IMR-90 (cell line): ENCODE measurements around the gene CNST. TPM values are rescaled to one million over a fixed set of nuclear protein-coding genes. Genes with fewer than 3 reads are reported as not detected.

ENCODE experiments used
- ATAC-seq: fragments of 200-7000 bp; cut with Tn5 transposase; 2 replicates; pipeline ENCODE4 v1.9.1; 2020; ENCODE audit warnings: low read depth, mild to moderate bottlenecking, moderate library complexity
- BruUV-seq: library from RNA; stranded (reverse); fragments of 400-500 nt; replicated peaks from 2 replicates; lab custom pipeline; 2021; lab: Mats Ljungman, UMichigan
- CTCF ChIA-PET: fragments of 300-600 bp; formaldehyde crosslinking; extraction: SDS; loops from one replicate; lab custom pipeline; 2021; ENCODE audit warnings: antibody characterized with exemption; lab: Yijun Ruan, JAX
- POLR2A ChIA-PET: fragments of 300-600 bp; sonication (Branson Sonifier 250); formaldehyde crosslinking; loops from one replicate; lab custom pipeline; 2022; ENCODE audit warnings: antibody characterized with exemption; ENCODE audit not compliant: unreplicated experiment; lab: Charles Lee
- DNase-seq: peaks from one replicate; pipeline ENCODE4 v3.0.0; 2013
- H2AFZ ChIP-seq: replicated peaks from 2 replicates; pipeline ENCODE3; 2013; ENCODE audit warnings: low read length, mild to moderate bottlenecking; ENCODE audit not compliant: poor library complexity
- H2AK5ac ChIP-seq: 2 replicates; pipeline ENCODE4 v1.6.1; 2013; ENCODE audit warnings: low read depth, low read length, inconsistent platforms
- H2AK9ac ChIP-seq: replicated peaks from 2 replicates; pipeline ENCODE3; 2013; ENCODE audit warnings: mild to moderate bottlenecking, low read depth, low read length, moderate library complexity; ENCODE audit not compliant: poor library complexity
- H2BK120ac ChIP-seq: 2 replicates; pipeline ENCODE4 v1.6.1; 2013; ENCODE audit warnings: low read depth, low read length, inconsistent platforms
- H2BK15ac ChIP-seq: 3 replicates; pipeline ENCODE4 v1.6.1; 2013; ENCODE audit warnings: low read depth, low read length, inconsistent platforms
- H2BK20ac ChIP-seq: 2 replicates; pipeline ENCODE4 v1.6.1; 2013; ENCODE audit warnings: low read depth, mild to moderate bottlenecking, inconsistent platforms, low read length, moderate library complexity
- H2BK5ac ChIP-seq: 2 replicates; pipeline ENCODE4 v1.6.1; 2013; ENCODE audit warnings: mild to moderate bottlenecking, low read depth, low read length, inconsistent platforms; ENCODE audit not compliant: poor library complexity, severe bottlenecking
- H3K14ac ChIP-seq: replicated peaks from 2 replicates; pipeline ENCODE4 v1.6.1; 2013; ENCODE audit warnings: low read depth, low read length, inconsistent platforms
- H3K18ac ChIP-seq: 2 replicates; pipeline ENCODE4 v1.6.1; 2013; ENCODE audit warnings: low read depth, low read length, control low read depth
- H3K23ac ChIP-seq: 2 replicates; pipeline ENCODE4 v1.6.1; 2013; ENCODE audit warnings: low read depth, low read length, inconsistent platforms
- H3K27ac ChIP-seq: 2 replicates; pipeline ENCODE4 v1.5.1; 2013; ENCODE audit warnings: mild to moderate bottlenecking, control low read depth, low read length; ENCODE audit not compliant: insufficient read depth
- H3K27me3 ChIP-seq: 2 replicates; pipeline ENCODE4 v1.6.1; 2013; ENCODE audit warnings: low read length; ENCODE audit not compliant: control insufficient read depth, insufficient read depth
- H3K36me3 ChIP-seq: 2 replicates; pipeline ENCODE4 v1.6.1; 2013; ENCODE audit warnings: low read length, mixed read lengths; ENCODE audit not compliant: control insufficient read depth, insufficient read depth
- H3K4ac ChIP-seq: 2 replicates; pipeline ENCODE4 v1.6.1; 2013; ENCODE audit warnings: low read depth, low read length, inconsistent platforms
- H3K4me1 ChIP-seq: 2 replicates; pipeline ENCODE4 v1.6.1; 2013; ENCODE audit warnings: low read length, mixed read lengths; ENCODE audit not compliant: control insufficient read depth, insufficient read depth
- H3K4me2 ChIP-seq: 2 replicates; pipeline ENCODE4 v1.6.1; 2013; ENCODE audit warnings: low read depth, mild to moderate bottlenecking, control low read depth, low read length, moderate library complexity
- H3K4me3 ChIP-seq: 2 replicates; pipeline ENCODE4 v1.5.1; 2013; ENCODE audit warnings: low read depth, mild to moderate bottlenecking, control low read depth, low read length, moderate library complexity; ENCODE audit not compliant: insufficient read depth
- H3K56ac ChIP-seq: 2 replicates; pipeline ENCODE4 v1.6.1; 2013; ENCODE audit warnings: low read length, inconsistent platforms; ENCODE audit not compliant: insufficient read depth; ENCODE audit errors: extremely low read depth
- H3K79me1 ChIP-seq, 2 experiments: 2 replicates each; pipeline ENCODE4 v1.6.1; 2013; ENCODE audit warnings: low read length in 2 of 2, inconsistent platforms in 1 of 2, low read depth in 1 of 2
- H3K9ac ChIP-seq: 2 replicates; pipeline ENCODE4 v1.6.1; 2013; ENCODE audit warnings: low read depth, low read length, control low read depth
- H3K9me1 ChIP-seq: 2 replicates; pipeline ENCODE4 v1.6.1; 2013; ENCODE audit warnings: low read length, inconsistent platforms; ENCODE audit not compliant: insufficient read depth
- H3K9me3 ChIP-seq: 2 replicates; pipeline ENCODE4 v1.6.1; 2013; ENCODE audit warnings: low read length; ENCODE audit not compliant: control insufficient read depth, insufficient read depth
- H4K20me1 ChIP-seq: 2 replicates; pipeline ENCODE4 v1.6.1; 2013; ENCODE audit warnings: low read length, inconsistent platforms; ENCODE audit not compliant: insufficient read depth
- H4K5ac ChIP-seq: 2 replicates; pipeline ENCODE4 v1.6.1; 2013; ENCODE audit warnings: mild to moderate bottlenecking, low read depth, low read length, control low read depth
- H4K8ac ChIP-seq, 2 experiments: 2 replicates each; pipeline ENCODE4 v1.6.1; 2013; ENCODE audit warnings: low read depth in 2 of 2, low read length in 2 of 2, control low read depth in 1 of 2, inconsistent platforms in 1 of 2
- H4K91ac ChIP-seq: 2 replicates; pipeline ENCODE4 v1.6.1; 2013; ENCODE audit warnings: low read depth, low read length, inconsistent platforms; ENCODE audit not compliant: insufficient read depth
- BHLHE40 ChIP-seq: fragments of 150-350 bp; IDR thresholded peaks from 2 replicates; pipeline ENCODE4 v1.6.1; 2016; ENCODE audit warnings: mild to moderate bottlenecking, low read depth, low read length
- CEBPB ChIP-seq: IDR thresholded peaks from 2 replicates; pipeline ENCODE4 v1.6.1; 2012; ENCODE audit warnings: low read depth, low read length, improper control_type of control experiment
- CHD1 ChIP-seq: IDR thresholded peaks from 2 replicates; pipeline ENCODE4 v1.6.1; 2012; ENCODE audit warnings: low read depth, low read length, improper control_type of control experiment
- FOS ChIP-seq: fragments of 150-350 bp; IDR thresholded peaks from 2 replicates; pipeline ENCODE4 v1.6.1; 2016; ENCODE audit warnings: low read depth, low read length
- MAFK ChIP-seq: IDR thresholded peaks from 2 replicates; pipeline ENCODE4 v1.6.1; 2012; ENCODE audit warnings: low read depth, low read length, improper control_type of control experiment
- MAZ ChIP-seq: IDR thresholded peaks from 2 replicates; pipeline ENCODE4 v1.6.1; 2012; ENCODE audit warnings: low read depth, mild to moderate bottlenecking, low read length, improper control_type of control experiment, moderate library complexity, borderline replicate concordance
- MXI1 ChIP-seq: IDR thresholded peaks from 2 replicates; pipeline ENCODE4 v1.6.1; 2012; ENCODE audit warnings: low read depth, mild to moderate bottlenecking, low read length, moderate library complexity, borderline replicate concordance
- NFE2L2 ChIP-seq: fragments of 150-350 bp; IDR thresholded peaks from 2 replicates; pipeline ENCODE4 v1.6.1; 2016; ENCODE audit warnings: low read depth, mild to moderate bottlenecking, low read length
- POLR2A ChIP-seq: IDR thresholded peaks from 2 replicates; pipeline ENCODE4 v1.6.1; 2012; ENCODE audit warnings: mild to moderate bottlenecking, low read depth, low read length
- RAD21 ChIP-seq: IDR thresholded peaks from 2 replicates; pipeline ENCODE4 v1.6.1; 2012; ENCODE audit warnings: low read length, improper control_type of control experiment
- RCOR1 ChIP-seq: IDR thresholded peaks from 2 replicates; pipeline ENCODE4 v1.6.1; 2012; ENCODE audit warnings: mild to moderate bottlenecking, low read length, improper control_type of control experiment; ENCODE audit not compliant: insufficient replicate concordance
- RFX5 ChIP-seq: IDR thresholded peaks from 2 replicates; pipeline ENCODE4 v1.8.0; 2012; ENCODE audit warnings: low read depth, mild to moderate bottlenecking, low read length, moderate library complexity
- SMC3 ChIP-seq: fragments of 150-350 bp; IDR thresholded peaks from 2 replicates; pipeline ENCODE4 v1.6.1; 2016; ENCODE audit warnings: low read depth, mild to moderate bottlenecking, antibody characterized with exemption, low read length, moderate library complexity
- USF2 ChIP-seq: fragments of 150-350 bp; IDR thresholded peaks from 2 replicates; pipeline ENCODE4 v1.6.1; 2017; ENCODE audit warnings: mild to moderate bottlenecking, antibody characterized with exemption, low read length, low read depth
- WGBS, 2 experiments: methylation state at CpG; one replicate each; pipeline versions ENCODE4 v1.1.5 to v1.1.7; 2013; ENCODE audit warnings: missing lambda C conversion rate in 2 of 2; ENCODE audit not compliant: insufficient read length in 1 of 2; ENCODE audit errors: extremely low coverage in 2 of 2; 5-methylcytosine and 5-hydroxymethylcytosine counted together
- dilution Hi-C: fragments of 300-500 bp; cut with HindIII; formaldehyde crosslinking; loops from one replicate; pipeline ENCODE4 v1.14.3; 2018; ENCODE audit warnings: low sequenced_read_pairs; ENCODE audit not compliant: unreplicated experiment
- in situ Hi-C: fragments of 300-500 bp; cut with MboI; formaldehyde crosslinking; loops from 3 replicates; pipeline ENCODE4 v1.14.3; 2019; ENCODE audit warnings: low sequenced_read_pairs, inconsistent platforms, mixed read lengths
- intact Hi-C: fragments of 100-400 bp; cut with micrococcal nuclease; formaldehyde crosslinking; loops from 2 replicates; pipeline ENCODE4 v1.10.0; 2022
- polyA plus RNA-seq, 3 experiments: library from polyadenylated mRNA; depleted of rRNA; stranded (reverse); fragments of >200 nt; gene quantifications; 2 replicates each; pipeline ENCODE4 v1.2.3, GENCODE V29; 2012; ENCODE audit warnings: low replicate concordance in 1 of 3
- total RNA-seq: library from RNA; depleted of rRNA; stranded (reverse); fragments of >200 nt; gene quantifications from 2 replicates; pipeline ENCODE4 v1.2.3, GENCODE V29; 2012
- TF ChIP-seq, protein P1 (sequence below): conservative IDR thresholded peaks from 2 replicates; pipeline ENCODE4 v1.5.1; 2012; ENCODE audit warnings: mild to moderate bottlenecking, low read depth, low read length, improper control_type of control experiment

Gene CNST
- total and polyA plus RNA-seq, 2 of the 4 experiments (the other 2 are of a cell fraction), result 15.4 to 25.5 TPM

- Histone ChIP-seq H3K14ac (0 out of 2 replicates have a peak overlapping the region, but pooled peaks have one; percentile 22), H4K20me1 (no peaks in the 10 kb centered on the region), H2BK20ac (peak overlapping the region; percentile 0; the same call in 1 of the 2 replicates), H3K18ac (no peak overlapping the region), H3K9me1 (no peaks in the 10 kb centered on the region; the same call in 1 of the 2 replicates), H2BK120ac (peak overlapping the region; percentile 29; the same call in 1 of the 2 replicates), H3K4me3 (no peak overlapping the region), H3K27me3 (no peaks in the 10 kb centered on the region), H3K27ac (peak overlapping the region; percentile 0; the same call in 1 of the 2 replicates), H3K4ac (peak overlapping the region; percentile 64), H3K4me1 (peaks cover 4% of the 10 kb centered on the region), H4K8ac (peak overlapping the region; percentile 46 to 62; a peak in 2 of 4 replicates), H2AFZ (peak overlapping the region; percentile 85), H3K9me3 (no peaks in the 10 kb centered on the region), H3K36me3 (peaks cover 16% of the 10 kb centered on the region), H3K4me2 (peak overlapping the region; percentile 6; the same call in 1 of the 2 replicates), H4K91ac (peak overlapping the region; percentile 37; the same call in 1 of the 2 replicates), H3K79me1 (peaks cover 18 to 40% of the 10 kb centered on the region in 2 experiments; a peak in 3 of 4 replicates), H2AK5ac (0 out of 2 replicates have a peak overlapping the region, but pooled peaks have one; percentile 2), H4K5ac (peak overlapping the region; percentile 19; the same call in 1 of the 2 replicates), H2AK9ac (peak overlapping the region; percentile 0), H3K9ac (no peak overlapping the region), H3K23ac (no peak overlapping the region), H2BK15ac (no peak overlapping the region), H3K56ac (no peak overlapping the region), H2BK5ac (no peak overlapping the region)
- ChIA-PET CTCF (interaction anchor here (0.7 to 1.9 kb wide), 5 partner anchors 19 to 85 kb away, joined by 3 to 6 read pairs (median 3); no protein-coding TSS in a partner anchor), POLR2A (no interaction called here)
- peak; percentile 97 for ATAC-seq
- DNase-seq, result peak; percentile 71
- BruUV-seq, result no TSS peak
- TF ChIP-seq FOS (no peak), NFE2L2 (no peak), RCOR1 (no peak), SMC3 (peak; percentile 59), CHD1 (no peak), MAZ (no peak), POLR2A (no peak), USF2 (no peak), BHLHE40 (no peak), MAFK (no peak), RAD21 (peak; percentile 67), MXI1 (peak; percentile 53; the same call in 1 of the 2 replicates), RFX5 (no peak), CEBPB (no peak)
- TF ChIP-seq, protein P1, sequence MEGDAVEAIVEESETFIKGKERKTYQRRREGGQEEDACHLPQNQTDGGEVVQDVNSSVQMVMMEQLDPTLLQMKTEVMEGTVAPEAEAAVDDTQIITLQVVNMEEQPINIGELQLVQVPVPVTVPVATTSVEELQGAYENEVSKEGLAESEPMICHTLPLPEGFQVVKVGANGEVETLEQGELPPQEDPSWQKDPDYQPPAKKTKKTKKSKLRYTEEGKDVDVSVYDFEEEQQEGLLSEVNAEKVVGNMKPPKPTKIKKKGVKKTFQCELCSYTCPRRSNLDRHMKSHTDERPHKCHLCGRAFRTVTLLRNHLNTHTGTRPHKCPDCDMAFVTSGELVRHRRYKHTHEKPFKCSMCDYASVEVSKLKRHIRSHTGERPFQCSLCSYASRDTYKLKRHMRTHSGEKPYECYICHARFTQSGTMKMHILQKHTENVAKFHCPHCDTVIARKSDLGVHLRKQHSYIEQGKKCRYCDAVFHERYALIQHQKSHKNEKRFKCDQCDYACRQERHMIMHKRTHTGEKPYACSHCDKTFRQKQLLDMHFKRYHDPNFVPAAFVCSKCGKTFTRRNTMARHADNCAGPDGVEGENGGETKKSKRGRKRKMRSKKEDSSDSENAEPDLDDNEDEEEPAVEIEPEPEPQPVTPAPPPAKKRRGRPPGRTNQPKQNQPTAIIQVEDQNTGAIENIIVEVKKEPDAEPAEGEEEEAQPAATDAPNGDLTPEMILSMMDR, result peak; percentile 57
- WGBS, 2 experiments, result 0% methylated on average over 2 of the region's 10 CpGs; no CpG with 5 or more reads in 1 of the 2 experiments
- dilution Hi-C loops, result no loop called here
- intact Hi-C loops, result loop anchor here (2.0 to 5.0 kb wide), 2 partner anchors 40 to 108 kb away; no protein-coding TSS in a partner anchor
- in situ Hi-C loops, result no loop called here
Measured at GRCh38 chr1:246647113-246647512, 80.9 kb downstream of the CNST start.
